H9 (cell line): Measurements from ENCODE around the gene SORBS1. TPM values are rescaled to one million over a fixed set of nuclear protein-coding genes. Genes with fewer than 3 reads are reported as not detected.

Experiments used
- DNase-seq: peaks from one replicate; pipeline ENCODE4 v3.0.0-alpha.2; 2017
- H2AFZ ChIP-seq: one replicate; pipeline ENCODE4 v1.6.1; 2013; ENCODE audit warnings: mild to moderate bottlenecking, low read length, control low read depth, moderate library complexity
- H2AK5ac ChIP-seq: 2 replicates; pipeline ENCODE4 v1.6.1; 2013; ENCODE audit warnings: low read length, control low read depth, mixed read lengths; ENCODE audit not compliant: insufficient read length
- H2BK120ac ChIP-seq: one replicate; pipeline ENCODE4 v1.6.1; 2013; ENCODE audit warnings: low read depth, mild to moderate bottlenecking, low read length, control low read depth, inconsistent platforms; ENCODE audit not compliant: poor library complexity, severe bottlenecking
- H2BK12ac ChIP-seq: 2 replicates; pipeline ENCODE4 v1.6.1; 2013; ENCODE audit warnings: low read length, control low read depth, mixed read lengths, low read depth; ENCODE audit not compliant: insufficient read length
- H2BK15ac ChIP-seq: 2 replicates; pipeline ENCODE4 v1.6.1; 2013; ENCODE audit warnings: low read depth, low read length, control low read depth
- H2BK20ac ChIP-seq: one replicate; pipeline ENCODE4 v1.6.1; 2013; ENCODE audit warnings: low read depth, mild to moderate bottlenecking, low read length, control low read depth, inconsistent platforms; ENCODE audit not compliant: poor library complexity, severe bottlenecking
- H2BK5ac ChIP-seq: 2 replicates; pipeline ENCODE4 v1.6.1; 2013; ENCODE audit warnings: low read length, control low read depth, mixed read lengths; ENCODE audit not compliant: insufficient read length
- H3K14ac ChIP-seq: 2 replicates; pipeline ENCODE4 v1.6.1; 2013; ENCODE audit warnings: low read length, control low read depth; ENCODE audit not compliant: insufficient read depth
- H3K18ac ChIP-seq: 2 replicates; pipeline ENCODE4 v1.6.1; 2013; ENCODE audit warnings: low read depth, mild to moderate bottlenecking, mixed read lengths, low read length, control low read depth; ENCODE audit not compliant: insufficient read length
- H3K23ac ChIP-seq: 2 replicates; pipeline ENCODE4 v1.6.1; 2013; ENCODE audit warnings: low read length, control low read depth, mixed read lengths, low read depth; ENCODE audit not compliant: insufficient read length
- H3K23me2 ChIP-seq: 2 replicates; pipeline ENCODE4 v1.6.1; 2013; ENCODE audit warnings: low read depth, mild to moderate bottlenecking, mixed read lengths, low read length, control low read depth; ENCODE audit not compliant: insufficient read length, poor library complexity, severe bottlenecking
- H3K27ac ChIP-seq: 2 replicates; pipeline ENCODE4 v1.5.1; 2013; ENCODE audit warnings: low read length, control low read depth, mixed read lengths, low read depth; ENCODE audit not compliant: insufficient read length
- H3K27me3 ChIP-seq: 2 replicates; pipeline ENCODE4 v1.6.1; 2013; ENCODE audit warnings: low read length, control low read depth, inconsistent platforms; ENCODE audit not compliant: insufficient read depth
- H3K4ac ChIP-seq: 2 replicates; pipeline ENCODE4 v1.6.1; 2013; ENCODE audit warnings: low read depth, mild to moderate bottlenecking, control low read depth, inconsistent platforms, low read length, moderate library complexity
- H3K4me1 ChIP-seq: 2 replicates; pipeline ENCODE4 v1.6.1; 2013; ENCODE audit warnings: low read length, control low read depth, inconsistent platforms; ENCODE audit not compliant: insufficient read depth
- H3K4me2 ChIP-seq: 2 replicates; pipeline ENCODE4 v1.6.1; 2013; ENCODE audit warnings: low read length, control low read depth, mixed read lengths; ENCODE audit not compliant: insufficient read length, insufficient read depth
- H3K56ac ChIP-seq: 2 replicates; pipeline ENCODE4 v1.6.1; 2013; ENCODE audit warnings: low read depth, mild to moderate bottlenecking, mixed read lengths, low read length, control low read depth; ENCODE audit not compliant: insufficient read length
- H3K79me1 ChIP-seq: 2 replicates; pipeline ENCODE4 v1.6.1; 2013; ENCODE audit warnings: low read depth, mild to moderate bottlenecking, moderate library complexity, low read length, control low read depth, inconsistent platforms; ENCODE audit not compliant: insufficient read depth, poor library complexity, severe bottlenecking
- H3K79me2 ChIP-seq: 2 replicates; pipeline ENCODE4 v1.6.1; 2013; ENCODE audit warnings: low read length, control low read depth, inconsistent platforms; ENCODE audit not compliant: insufficient read depth
- H3K9ac ChIP-seq: 2 replicates; pipeline ENCODE4 v1.6.1; 2013; ENCODE audit warnings: low read length, control low read depth, mixed read lengths; ENCODE audit not compliant: insufficient read length; ENCODE audit errors: extremely low read depth
- H3K9me3 ChIP-seq: one replicate; pipeline ENCODE4 v1.6.1; 2013; ENCODE audit warnings: low read depth, low read length, inconsistent platforms; ENCODE audit not compliant: control insufficient read depth
- H3T11ph ChIP-seq: one replicate; pipeline ENCODE4 v1.6.1; 2013; ENCODE audit warnings: mild to moderate bottlenecking, low read length, control low read depth, inconsistent platforms
- H4K20me1 ChIP-seq: one replicate; pipeline ENCODE4 v1.6.1; 2013; ENCODE audit not compliant: control insufficient read depth, insufficient read length, insufficient read depth
- H4K5ac ChIP-seq: 2 replicates; pipeline ENCODE4 v1.6.1; 2013; ENCODE audit warnings: low read depth, mild to moderate bottlenecking, mixed read lengths, low read length, control low read depth; ENCODE audit not compliant: insufficient read length
- H4K8ac ChIP-seq: replicated peaks from 2 replicates; pipeline ENCODE4 v1.6.1; 2013; ENCODE audit warnings: low read length, control low read depth, mixed read lengths, low read depth; ENCODE audit not compliant: insufficient read length
- H4K91ac ChIP-seq: 2 replicates; pipeline ENCODE4 v1.6.1; 2013; ENCODE audit warnings: low read depth, mild to moderate bottlenecking, moderate library complexity, mixed read lengths, low read length, control low read depth; ENCODE audit not compliant: insufficient read length
- H3K27ac Mint-ChIP-seq, 3 experiments: 2 replicates in 2 of 3; 3 replicates in 1 of 3; pipeline ENCODE4 v1.8.0; 2020 to 2021; ENCODE audit warnings: mixed read lengths in 3 of 3, mild to moderate bottlenecking in 1 of 3, moderate library complexity in 1 of 3
- H3K27me3 Mint-ChIP-seq: 2 replicates; pipeline ENCODE4 v1.8.0; 2021; ENCODE audit warnings: low read depth, mild to moderate bottlenecking, moderate library complexity, mixed read lengths
- H3K36me3 Mint-ChIP-seq, 3 experiments: 2 replicates in 2 of 3; 3 replicates in 1 of 3; pipeline ENCODE4 v1.8.0; 2020 to 2021; ENCODE audit warnings: low read depth in 3 of 3, mixed read lengths in 3 of 3; ENCODE audit not compliant: insufficient read depth in 1 of 3
- H3K4me1 Mint-ChIP-seq, 2 experiments: 2 replicates each; pipeline ENCODE4 v1.8.0; 2020; ENCODE audit warnings: mixed read lengths in 2 of 2
- H3K4me3 Mint-ChIP-seq, 2 experiments: 2 replicates in 1 of 2; 3 replicates in 1 of 2; pipeline ENCODE4 v1.8.0; 2020 to 2021; ENCODE audit warnings: mild to moderate bottlenecking in 2 of 2, mixed read lengths in 2 of 2, moderate library complexity in 1 of 2
- H3K9me3 Mint-ChIP-seq, 2 experiments: 2 replicates in 1 of 2; 3 replicates in 1 of 2; pipeline ENCODE4 v1.8.0; 2020; ENCODE audit warnings: mild to moderate bottlenecking in 2 of 2, mixed read lengths in 2 of 2, moderate library complexity in 1 of 2
- WGBS: extraction: QIAGEN DNeasy Blood & Tissue Kit; methylation state at CpG from one replicate; pipeline ENCODE4 v1.1.7; 2013; ENCODE audit warnings: missing lambda C conversion rate, low lambda C conversion rate, mixed read lengths; ENCODE audit not compliant: insufficient read length; ENCODE audit errors: extremely low coverage; 5-methylcytosine and 5-hydroxymethylcytosine counted together
- total RNA-seq: library from RNA; stranded (reverse); gene quantifications from 2 replicates; pipeline ENCODE4 v1.2.1, GENCODE V29; 2021
- TF ChIP-seq, protein P1 (sequence below): fragments of 200-600 bp; sonication (generic); conservative IDR thresholded peaks from 3 replicates; pipeline ENCODE4 v1.8.0; 2021; ENCODE audit warnings: antibody characterized with exemption, mild to moderate bottlenecking

Gene SORBS1
- total RNA-seq, 1 experiment from 2014 or later, result 24.3 TPM

DNA sequence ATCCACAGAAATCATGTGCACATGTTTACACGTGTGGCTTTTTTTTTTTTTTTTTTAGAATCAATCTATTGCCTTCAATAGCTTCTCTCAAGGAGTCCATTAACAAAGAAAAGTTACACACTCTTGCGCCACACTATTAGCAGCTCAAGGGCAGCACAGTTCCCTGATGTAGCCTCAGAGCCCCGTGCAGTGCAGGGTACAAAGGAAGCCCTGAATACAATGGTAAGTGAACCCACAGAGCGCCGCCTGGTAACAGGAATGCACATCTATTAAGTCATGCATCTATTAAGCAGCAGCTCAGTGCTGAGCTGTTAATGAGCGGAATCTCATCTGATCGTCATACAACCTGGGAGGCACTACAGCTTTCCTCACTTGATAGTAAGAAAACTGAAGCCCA is 156.7 kb downstream of the SORBS1 start:
- Histone ChIP-seq H3K4ac (no peak overlapping the region), H3K27ac (no peak overlapping the region), H4K91ac (no peak overlapping the region), H3K79me1 (no peaks in the 10 kb centered on the region), H4K5ac (no peak overlapping the region), H2BK5ac (no peak overlapping the region), H4K20me1 (no peaks in the 10 kb centered on the region), H3K23me2 (no peaks in the 10 kb centered on the region), H4K8ac (no peak overlapping the region), H3K18ac (no peak overlapping the region), H2BK12ac (no peak overlapping the region), H3K4me1 (peaks cover 3% of the 10 kb centered on the region; the same call in 1 of the 2 replicates), H3K9me3 (no peaks in the 10 kb centered on the region), H3K79me2 (no peaks in the 10 kb centered on the region), H2BK15ac (no peak overlapping the region), H3K23ac (no peak overlapping the region), H2BK120ac (no peak overlapping the region), H2AK5ac (no peak overlapping the region), H3K56ac (no peak overlapping the region), H2BK20ac (no peak overlapping the region), H3K9ac (no peak overlapping the region), H3K4me2 (no peak overlapping the region), H3K27me3 (no peaks in the 10 kb centered on the region), H2AFZ (no peak overlapping the region), H3T11ph (no peak overlapping the region), H3K14ac (no peak overlapping the region)
- peaks cover 17 to 19% of the 10 kb centered on the region in 2 experiments for H3K4me1 Mint-ChIP-seq
- H3K36me3 Mint-ChIP-seq, result peaks cover 8 to 18% (median 14%) of the 10 kb centered on the region in 3 experiments; a peak in 6 of 7 replicates
- H3K4me3 Mint-ChIP-seq, result no peak overlapping the region
- no peaks in the 10 kb centered on the region for H3K9me3 Mint-ChIP-seq
- no peaks in the 10 kb centered on the region for H3K27me3 Mint-ChIP-seq
- no peak for DNase-seq
- peak overlapping the region in 1 of 3 experiments; percentile 23; a peak in 1 of 7 replicates for H3K27ac Mint-ChIP-seq
- WGBS, result no CpG with 5 or more reads among the region's 7 CpGs
- TF ChIP-seq, protein P1, sequence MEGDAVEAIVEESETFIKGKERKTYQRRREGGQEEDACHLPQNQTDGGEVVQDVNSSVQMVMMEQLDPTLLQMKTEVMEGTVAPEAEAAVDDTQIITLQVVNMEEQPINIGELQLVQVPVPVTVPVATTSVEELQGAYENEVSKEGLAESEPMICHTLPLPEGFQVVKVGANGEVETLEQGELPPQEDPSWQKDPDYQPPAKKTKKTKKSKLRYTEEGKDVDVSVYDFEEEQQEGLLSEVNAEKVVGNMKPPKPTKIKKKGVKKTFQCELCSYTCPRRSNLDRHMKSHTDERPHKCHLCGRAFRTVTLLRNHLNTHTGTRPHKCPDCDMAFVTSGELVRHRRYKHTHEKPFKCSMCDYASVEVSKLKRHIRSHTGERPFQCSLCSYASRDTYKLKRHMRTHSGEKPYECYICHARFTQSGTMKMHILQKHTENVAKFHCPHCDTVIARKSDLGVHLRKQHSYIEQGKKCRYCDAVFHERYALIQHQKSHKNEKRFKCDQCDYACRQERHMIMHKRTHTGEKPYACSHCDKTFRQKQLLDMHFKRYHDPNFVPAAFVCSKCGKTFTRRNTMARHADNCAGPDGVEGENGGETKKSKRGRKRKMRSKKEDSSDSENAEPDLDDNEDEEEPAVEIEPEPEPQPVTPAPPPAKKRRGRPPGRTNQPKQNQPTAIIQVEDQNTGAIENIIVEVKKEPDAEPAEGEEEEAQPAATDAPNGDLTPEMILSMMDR, result no peak
